GM12865 (cell line): ENCODE data around the gene FMOD.
A peak's percentile ranks its signal among the peaks of the same experiment; 100 is the strongest.

Experiments
- DNase-seq: peaks from one replicate; pipeline ENCODE4 v3.0.0; 2010; ENCODE audit warnings: low read depth
- H3K4me3 ChIP-seq: 2 replicates; pipeline ENCODE4 v1.5.1; 2011; ENCODE audit warnings: mild to moderate bottlenecking, low read depth, low read length, control low read depth
- TF ChIP-seq, protein P1 (sequence below): IDR thresholded peaks from 2 replicates; pipeline ENCODE4 v1.5.1; 2011; ENCODE audit warnings: low read length, control low read depth, low read depth, inconsistent platforms; ENCODE audit not compliant: insufficient read depth; ENCODE audit errors: missing control alignments

Gene FMOD

DNA sequence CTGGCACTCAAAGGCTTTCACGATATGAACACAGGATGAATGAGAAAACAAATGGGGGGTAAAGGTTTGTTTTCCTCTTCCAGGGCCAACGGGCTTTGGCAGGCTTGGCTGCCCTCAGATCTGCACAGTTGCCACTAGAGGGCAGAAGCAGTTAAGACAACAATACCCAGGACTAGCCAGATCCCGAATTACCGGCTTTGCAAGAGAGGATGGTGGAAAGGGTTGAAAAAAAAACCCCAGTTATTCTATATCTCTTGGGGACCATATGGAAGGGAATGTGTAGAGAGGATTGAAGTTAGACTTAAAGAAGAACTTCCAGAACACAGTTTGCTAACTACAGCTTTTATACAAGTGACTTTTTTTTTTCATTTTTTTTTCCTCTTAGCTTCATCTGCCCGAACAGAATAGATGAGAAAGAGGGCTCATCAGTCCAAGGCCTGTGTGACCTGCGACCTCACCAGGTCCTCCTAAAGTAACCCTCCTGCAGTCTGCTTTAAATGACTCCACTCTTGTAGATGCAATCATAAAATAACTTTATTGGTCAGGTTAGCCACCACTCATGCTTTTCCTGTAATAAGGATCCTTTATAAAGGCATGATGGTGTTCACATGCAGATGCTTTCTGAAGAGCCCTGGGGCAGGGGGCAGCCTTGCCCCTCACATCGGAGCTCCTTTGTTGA lies 10.7 kb downstream of the FMOD start:
- H3K4me3 ChIP-seq = no peak overlapping the region
- TF ChIP-seq, protein P1, sequence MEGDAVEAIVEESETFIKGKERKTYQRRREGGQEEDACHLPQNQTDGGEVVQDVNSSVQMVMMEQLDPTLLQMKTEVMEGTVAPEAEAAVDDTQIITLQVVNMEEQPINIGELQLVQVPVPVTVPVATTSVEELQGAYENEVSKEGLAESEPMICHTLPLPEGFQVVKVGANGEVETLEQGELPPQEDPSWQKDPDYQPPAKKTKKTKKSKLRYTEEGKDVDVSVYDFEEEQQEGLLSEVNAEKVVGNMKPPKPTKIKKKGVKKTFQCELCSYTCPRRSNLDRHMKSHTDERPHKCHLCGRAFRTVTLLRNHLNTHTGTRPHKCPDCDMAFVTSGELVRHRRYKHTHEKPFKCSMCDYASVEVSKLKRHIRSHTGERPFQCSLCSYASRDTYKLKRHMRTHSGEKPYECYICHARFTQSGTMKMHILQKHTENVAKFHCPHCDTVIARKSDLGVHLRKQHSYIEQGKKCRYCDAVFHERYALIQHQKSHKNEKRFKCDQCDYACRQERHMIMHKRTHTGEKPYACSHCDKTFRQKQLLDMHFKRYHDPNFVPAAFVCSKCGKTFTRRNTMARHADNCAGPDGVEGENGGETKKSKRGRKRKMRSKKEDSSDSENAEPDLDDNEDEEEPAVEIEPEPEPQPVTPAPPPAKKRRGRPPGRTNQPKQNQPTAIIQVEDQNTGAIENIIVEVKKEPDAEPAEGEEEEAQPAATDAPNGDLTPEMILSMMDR = peak; percentile 82
- peak; percentile 83 for DNase-seq

DNA sequence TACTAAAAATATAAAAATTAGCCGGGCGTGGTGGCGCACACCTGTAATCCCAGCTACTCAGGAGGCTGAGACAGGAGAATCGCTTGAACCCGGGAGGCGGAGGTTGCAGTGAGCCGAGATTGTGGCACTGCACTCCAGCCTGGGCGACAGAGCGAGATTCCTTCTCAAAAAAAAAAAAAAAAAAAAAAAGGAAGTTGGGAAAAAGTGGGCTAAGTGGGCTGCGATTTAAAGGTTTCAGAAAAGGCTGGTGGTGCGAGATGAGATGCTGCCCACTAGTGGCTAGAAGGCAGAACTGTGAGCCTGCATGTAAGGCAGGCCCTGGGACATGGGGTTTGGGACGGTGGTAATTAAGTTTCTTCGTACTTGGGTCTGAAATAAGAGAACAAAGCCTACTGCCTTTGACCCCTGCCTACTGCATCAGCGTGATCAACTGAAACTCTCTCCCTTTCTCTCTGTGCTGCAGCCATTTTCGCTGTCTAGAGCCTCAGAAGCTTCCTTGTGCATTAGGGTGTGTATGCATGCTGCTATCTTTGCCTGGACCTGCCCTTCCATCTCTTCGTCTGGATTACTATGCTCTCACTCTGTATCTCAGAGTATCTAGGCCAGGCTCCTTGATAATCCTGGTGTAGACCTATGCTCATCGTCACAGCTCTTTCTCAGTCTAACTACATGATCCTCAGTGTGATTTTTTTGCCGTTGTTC lies 12.4 kb downstream of the FMOD start:
- TF ChIP-seq, protein P1 = peak; percentile 99

DNA sequence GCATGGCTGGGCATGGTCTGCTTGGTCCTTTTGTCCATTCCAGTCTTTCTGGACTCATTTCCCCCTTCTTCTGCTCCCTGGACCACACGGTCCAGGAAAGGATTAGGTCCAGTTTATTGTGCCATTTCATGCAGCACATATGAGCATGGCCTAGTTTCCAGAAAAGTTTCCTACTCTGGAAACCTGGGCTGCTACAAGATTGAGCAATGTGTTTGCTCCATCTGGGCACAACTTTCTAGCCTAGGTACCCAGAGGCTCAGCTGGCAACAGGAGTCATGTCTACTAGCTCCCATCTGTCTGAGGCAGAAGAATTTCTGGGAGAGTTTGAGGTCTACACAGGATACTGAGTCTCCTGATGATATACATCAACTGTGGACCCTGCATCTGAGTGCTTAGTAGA lies 14.8 kb downstream of the FMOD start:
- no peak for DNase-seq
- TF ChIP-seq, protein P1 = no peak
- no peak overlapping the region for H3K4me3 ChIP-seq

More for the DNA sequence above, 12.4 kb downstream of the FMOD start:
- peak; percentile 81 for DNase-seq
- no peak overlapping the region for H3K4me3 ChIP-seq

DNA sequence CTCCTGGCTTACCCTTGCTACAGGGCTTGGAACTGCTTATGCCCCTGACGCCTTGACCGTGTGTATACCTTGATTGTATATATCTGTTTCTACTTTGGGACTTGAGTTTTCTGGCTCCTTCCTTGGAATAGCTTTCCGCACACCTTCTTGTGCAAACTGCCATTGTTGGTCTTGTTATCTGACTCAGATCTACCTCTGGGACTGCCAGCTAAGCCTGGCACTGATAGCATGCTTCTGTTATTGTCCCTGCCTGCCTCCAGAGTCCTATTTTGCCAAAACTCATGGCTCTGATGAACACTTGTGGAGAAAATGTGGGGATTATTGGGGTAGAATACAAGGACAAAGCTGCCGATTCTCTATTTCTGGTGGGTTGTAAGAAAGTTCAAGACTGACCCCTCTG lies 15.4 kb downstream of the FMOD start:
- TF ChIP-seq, protein P1 = no peak
- no peak overlapping the region for H3K4me3 ChIP-seq
- DNase-seq = no peak

DNA sequence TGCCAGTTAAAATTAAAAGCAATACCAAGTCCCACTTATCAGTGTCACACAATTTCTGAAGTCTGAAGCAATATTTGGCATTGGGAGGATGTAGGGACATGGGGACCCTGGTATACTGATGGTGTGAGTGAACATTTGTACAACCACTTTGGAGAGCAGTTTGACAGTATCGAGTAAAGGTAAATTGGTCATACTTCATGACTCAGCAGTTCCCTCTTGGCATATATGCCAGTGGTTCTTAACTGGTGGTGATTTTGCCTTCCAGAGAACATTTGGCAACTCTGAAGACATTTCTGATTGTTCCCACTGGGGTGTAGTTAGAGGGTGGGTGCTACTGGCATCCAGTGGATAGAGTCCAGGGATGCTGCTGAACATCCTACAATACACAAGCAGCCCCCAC lies 19.7 kb downstream of the FMOD start:
- TF ChIP-seq, protein P1 = no peak
- DNase-seq = no peak
- H3K4me3 ChIP-seq = no peak overlapping the region

DNA sequence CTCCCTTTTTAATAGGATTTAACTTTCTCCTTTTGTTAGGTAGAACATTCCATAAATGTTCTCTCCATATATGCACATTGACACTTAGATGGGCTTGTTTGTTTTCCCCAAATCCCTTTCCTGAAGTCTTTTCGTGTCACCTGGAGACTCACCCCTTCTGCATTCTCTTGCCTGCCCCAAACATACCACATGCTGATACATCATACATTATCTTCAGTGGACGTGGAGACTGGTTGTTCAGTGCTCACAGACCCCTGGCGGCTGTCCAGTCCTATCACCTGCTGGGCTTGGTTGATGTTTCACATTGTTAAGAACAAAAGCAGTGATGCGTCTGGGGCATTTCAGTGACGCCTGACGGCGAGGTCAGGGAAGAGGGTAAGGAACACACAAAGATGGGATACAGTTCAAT lies 22.2 kb downstream of the FMOD start:
- DNase-seq = no peak
- TF ChIP-seq, protein P1 = no peak

More for the DNA sequence above, 22.2 kb downstream of the FMOD start:
- H3K4me3 ChIP-seq = no peak overlapping the region
